Stimulated activated CD4-positive, alpha-beta T cell treated with anti-CD3 and anti-CD28 coated beads, Interleukin-12 subunit alpha, Interleukin-12 subunit beta, amount 100 ng/mL, for 48 hours (primary cell): ENCODE data around the gene LRAT.

ENCODE experiments used
- DNase-seq, 3 donors: peaks; one replicate each; pipeline ENCODE4 v3.0.0-alpha.2; 2020; ENCODE audit warnings: low read depth in 2 of 3, low spot score in 1 of 3

Gene LRAT

DNA sequence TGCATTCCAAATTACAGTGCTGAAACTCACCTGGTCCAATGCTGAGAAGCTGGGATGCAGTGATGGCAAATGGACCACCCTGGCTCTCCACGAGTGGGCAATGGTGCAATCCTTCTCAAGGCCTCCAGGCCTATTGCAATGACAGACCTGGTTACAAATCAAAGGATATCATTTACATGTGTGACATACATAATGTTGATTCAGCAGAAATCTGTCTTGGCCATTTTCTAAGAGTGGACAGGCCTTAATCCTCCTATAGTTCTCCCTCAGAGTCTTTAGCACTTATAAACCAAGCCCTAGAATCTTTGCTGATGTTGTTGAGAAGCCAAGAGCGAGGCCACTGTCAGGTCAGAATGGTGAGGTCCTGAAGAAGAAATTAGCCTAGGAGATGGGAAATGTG lies 17.1 kb downstream of the LRAT start:
- no peak for DNase-seq

DNA sequence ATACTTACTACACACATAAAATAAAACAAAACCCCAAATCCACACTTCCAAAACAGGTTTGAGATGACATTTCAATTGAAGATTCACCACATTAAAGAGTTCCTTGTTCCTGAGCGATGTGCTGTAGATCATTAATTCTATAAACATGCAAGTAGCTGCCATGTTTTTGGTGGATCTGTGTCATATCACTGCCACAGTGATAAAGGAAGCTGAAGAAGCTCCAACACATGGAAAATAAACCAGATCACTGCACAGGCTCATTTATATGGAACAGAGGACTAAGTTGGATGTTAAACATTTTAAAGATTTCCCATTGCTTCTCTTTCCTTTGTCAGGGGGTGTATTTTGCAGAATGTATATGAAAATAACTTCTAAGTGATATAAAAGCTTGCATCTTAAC lies 34.5 kb downstream of the LRAT start:
- DNase-seq: no peak

DNA sequence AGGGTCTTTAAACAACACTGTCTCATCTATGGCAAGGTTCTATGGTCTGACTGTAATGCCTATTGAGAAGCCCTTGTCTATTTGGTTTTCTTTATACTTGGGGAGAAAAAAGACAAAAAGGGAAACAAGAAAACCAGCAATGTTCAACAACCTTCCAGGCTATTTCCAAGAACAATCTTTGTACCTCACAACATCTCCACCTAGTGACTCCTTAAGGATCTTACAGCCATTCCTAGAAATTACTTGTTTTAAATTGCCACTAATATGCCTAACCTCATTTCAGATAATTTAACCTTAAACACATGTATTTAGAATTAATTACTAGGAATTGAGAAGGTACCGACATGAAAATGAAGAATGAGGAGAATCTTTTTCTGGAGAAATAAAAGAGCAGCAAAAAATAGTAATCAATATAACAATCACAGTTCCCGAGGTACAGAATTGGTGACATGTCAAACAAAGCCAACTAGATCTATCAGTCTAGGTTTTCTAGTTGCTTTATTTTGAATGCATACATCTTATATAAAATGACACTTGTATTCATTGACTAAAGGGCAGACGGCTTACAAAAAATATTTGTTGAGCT lies 35.7 kb downstream of the LRAT start:
- DNase-seq: no peak

DNA sequence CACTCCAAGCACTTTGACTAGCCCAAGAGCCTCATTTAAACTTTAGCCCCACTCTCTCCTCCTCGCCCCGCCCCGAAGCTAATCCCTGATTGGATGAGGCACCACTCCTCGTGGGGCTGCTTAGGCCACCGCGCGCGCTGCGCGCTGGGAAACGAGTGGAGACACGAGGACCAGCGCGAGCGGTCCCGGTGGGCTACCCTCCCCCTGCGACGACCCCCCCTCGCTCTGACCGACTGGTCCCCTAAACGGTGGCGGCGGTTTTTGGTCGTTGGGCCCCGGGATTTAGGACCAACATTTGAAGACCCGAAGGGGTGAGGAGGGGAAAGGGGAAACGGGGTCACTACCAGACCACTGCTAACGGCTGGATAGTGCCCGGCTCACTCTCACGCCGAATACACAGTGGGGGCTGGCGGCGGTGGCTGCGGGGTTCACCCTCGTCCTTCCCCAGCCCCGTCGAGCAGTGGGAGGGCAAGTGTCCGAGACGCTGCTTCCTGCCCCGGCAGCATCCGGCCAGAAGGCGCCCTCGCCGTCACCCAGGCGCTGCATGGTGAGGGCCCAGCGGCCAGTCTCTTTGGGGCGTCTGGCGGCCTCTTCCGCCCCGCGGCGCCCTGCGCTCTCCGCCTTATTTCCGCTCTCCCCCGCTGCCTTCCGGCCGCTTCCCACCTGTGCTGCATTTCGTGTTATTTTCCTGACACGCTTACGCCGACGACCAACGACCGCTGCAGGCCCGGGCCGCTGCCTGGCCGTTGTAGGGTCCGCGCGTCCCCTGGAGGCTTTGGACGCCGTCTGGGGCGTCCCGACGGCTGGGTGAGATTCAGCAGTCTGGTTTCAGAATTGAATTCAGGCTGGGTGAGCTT lies 37.6 kb downstream of the LRAT start, which contains the start of gene RBM46:
TSS of gene RBM46 (plus strand) at position 147 of the 857 bp plus-strand sequence. CDS start 15,481 bp downstream, outside the sequence.
- no peak for DNase-seq

DNA sequence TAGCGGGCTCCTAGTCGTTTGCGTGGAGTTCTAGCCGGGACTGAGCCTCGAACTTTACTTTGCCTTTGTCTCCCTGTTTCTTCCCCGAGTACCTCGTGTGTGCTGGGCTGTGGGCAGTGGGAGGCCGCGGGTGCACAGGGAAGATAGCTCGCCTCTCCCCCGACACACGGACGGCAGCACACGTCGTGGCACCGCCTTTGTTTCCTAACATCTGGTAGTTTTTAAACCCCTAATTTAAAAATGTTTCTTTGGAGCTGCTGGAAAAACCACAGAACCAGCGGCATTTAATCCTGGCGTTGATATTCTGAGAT lies 38.1 kb downstream of the LRAT start:
- DNase-seq: no peak
